A549 treated with Hydrocortisone at 1 μM for 4 hours (cell line): ENCODE measurements around the gene KCNE2. TPM values are rescaled to one million over a fixed set of nuclear protein-coding genes. Genes with fewer than 3 reads are reported as not detected.

Source experiments
- total RNA-seq: library from RNA; stranded (reverse); fragments of 200-300 nt; extraction: Qiagen RNA extraction; gene quantifications from 5 replicates; pipeline ENCODE4 v1.2.3, GENCODE V29; 2022

KCNE2 gene
- total RNA-seq, result not detected in 5 replicates

GRCh38 chr21:34363733-34364132 is at the start of gene KCNE2:
Gene KCNE2 (plus strand): TSS chr21:34364006. CDS start chr21:34370479, 6,473 bp downstream.

GRCh38 chr21:34374940-34375618 is 11.3 kb downstream of the KCNE2 start, which contains the start of gene SMIM11:
Gene SMIM11 (plus strand): TSS chr21:34375507. CDS start chr21:34379505, 3,998 bp downstream.

Other genes with a start within 250 kb of the KCNE2 start
- gene SMIM11, start 11.5 kb downstream of the KCNE2 start, total RNA-seq, result 1.2 to 20.8 TPM (median 10.1 TPM) in 5 replicates
- not detected in 5 replicates for gene SMIM34, start 59.9 kb downstream of the KCNE2 start, total RNA-seq
- not detected in 5 replicates for gene KCNE1, start 148.2 kb downstream of the KCNE2 start, total RNA-seq